Natural killer cell treated with Interleukin-12 subunit alpha and Interleukin-12 subunit beta and Interleukin-15 and Interleukin-18, amount 100 ng/mL, for 72 hours (primary cell): ENCODE measurements around the gene NTM. TPM values are rescaled to one million over a fixed set of nuclear protein-coding genes. Genes with fewer than 3 reads are reported as not detected.

Source experiments
- ATAC-seq, 2 donors: fragments of 150-1000 bp; cut with Tn5 transposase in 1 of 2; sonication (Bioruptor Pico), chemical (Tn5 transposase) in 1 of 2; 2 replicates each; pipeline ENCODE4 v1.10.0; 2021
- DNase-seq: peaks from one replicate; pipeline ENCODE4 v3.0.0; 2022; ENCODE audit warnings: low spot score
- H3K27ac Mint-ChIP-seq, 2 donors: 1 replicate in 1 of 2; 2 replicates in 1 of 2; pipeline ENCODE4 v1.8.0; 2022; ENCODE audit warnings: mixed read lengths in 2 of 2, mild to moderate bottlenecking in 1 of 2, moderate library complexity in 1 of 2
- H3K27me3 Mint-ChIP-seq, 2 donors: 1 replicate in 1 of 2; 2 replicates in 1 of 2; pipeline ENCODE4 v1.8.0; 2022; ENCODE audit warnings: mixed read lengths in 2 of 2
- H3K36me3 Mint-ChIP-seq: one replicate; pipeline ENCODE4 v1.8.0; 2022; ENCODE audit warnings: mixed read lengths
- H3K4me1 Mint-ChIP-seq, 2 donors: 1 replicate in 1 of 2; 2 replicates in 1 of 2; pipeline ENCODE4 v1.8.0; 2022; ENCODE audit warnings: low read depth in 2 of 2, mixed read lengths in 2 of 2, mild to moderate bottlenecking in 1 of 2
- H3K4me3 Mint-ChIP-seq: one replicate; pipeline ENCODE4 v1.8.0; 2022; ENCODE audit warnings: mixed read lengths
- H3K9me3 Mint-ChIP-seq: 2 replicates; pipeline ENCODE4 v1.8.0; 2022; ENCODE audit warnings: mixed read lengths
- total RNA-seq, 2 donors: library from RNA; stranded (reverse); gene quantifications; one replicate each; pipeline ENCODE4 v1.2.3, GENCODE V29; 2022

NTM gene
- total RNA-seq, 2 donors from 2014 or later: not detected

- ATAC-seq: peak in 1 of 2 donors; percentile 22
- no peaks in the 10 kb centered on the region for H3K36me3 Mint-ChIP-seq
- H3K27ac Mint-ChIP-seq: no peak overlapping the region
- H3K4me1 Mint-ChIP-seq: no peaks in the 10 kb centered on the region
- DNase-seq: no peak
- no peak overlapping the region for H3K4me3 Mint-ChIP-seq
- no peaks in the 10 kb centered on the region for H3K27me3 Mint-ChIP-seq
- H3K9me3 Mint-ChIP-seq: peaks cover 6% of the 10 kb centered on the region
These were observed 78.9 kb downstream of the NTM start for GRCh38 chr11:131449036-131450019.

- H3K9me3 Mint-ChIP-seq: peaks cover 4% of the 10 kb centered on the region
- H3K4me1 Mint-ChIP-seq: no peaks in the 10 kb centered on the region
- no peak for DNase-seq
- no peak for ATAC-seq
- H3K4me3 Mint-ChIP-seq: no peak overlapping the region
- no peaks in the 10 kb centered on the region for H3K36me3 Mint-ChIP-seq
- H3K27me3 Mint-ChIP-seq: peaks cover 4 to 8% of the 10 kb centered on the region in 2 donors
- H3K27ac Mint-ChIP-seq: no peak overlapping the region
These were observed 84.1 kb downstream of the NTM start for GRCh38 chr11:131454490-131454889.

- Mint-ChIP-seq H3K4me1 (no peaks in the 10 kb centered on the region), H3K27me3 (peaks cover 4 to 8% of the 10 kb centered on the region in 2 donors), H3K4me3 (no peak overlapping the region), H3K9me3 (peaks cover 4% of the 10 kb centered on the region), H3K27ac (no peak overlapping the region), H3K36me3 (no peaks in the 10 kb centered on the region)
- DNase-seq (no peak), ATAC-seq (no peak)
These were observed 84.6 kb downstream of the NTM start for GRCh38 chr11:131454989-131455388.

GRCh38 chr11:131455843-131456704 is 85.7 kb downstream of the NTM start:
- Mint-ChIP-seq H3K27me3 (peaks cover 4 to 9% of the 10 kb centered on the region in 2 donors), H3K9me3 (peaks cover 4% of the 10 kb centered on the region), H3K27ac (no peak overlapping the region), H3K4me3 (no peak overlapping the region), H3K4me1 (no peaks in the 10 kb centered on the region), H3K36me3 (no peaks in the 10 kb centered on the region)
- ATAC-seq (no peak), DNase-seq (no peak)

GRCh38 chr11:131457163-131457562 is 86.7 kb downstream of the NTM start:
- H3K36me3 Mint-ChIP-seq: no peaks in the 10 kb centered on the region
- no peak overlapping the region for H3K27ac Mint-ChIP-seq
- ATAC-seq (no peak), DNase-seq (no peak)
- peaks cover 4 to 15% of the 10 kb centered on the region in 2 donors for H3K27me3 Mint-ChIP-seq
- peaks cover 4% of the 10 kb centered on the region for H3K9me3 Mint-ChIP-seq
- no peaks in the 10 kb centered on the region for H3K4me1 Mint-ChIP-seq
- no peak overlapping the region for H3K4me3 Mint-ChIP-seq

GRCh38 chr11:131458421-131458820 is 88.0 kb downstream of the NTM start:
- no peak for DNase-seq
- no peaks in the 10 kb centered on the region for H3K36me3 Mint-ChIP-seq
- no peak overlapping the region for H3K27ac Mint-ChIP-seq
- no peak overlapping the region for H3K4me3 Mint-ChIP-seq
- H3K4me1 Mint-ChIP-seq: no peaks in the 10 kb centered on the region
- peaks cover 4% of the 10 kb centered on the region for H3K9me3 Mint-ChIP-seq
- ATAC-seq: no peak
- H3K27me3 Mint-ChIP-seq: peaks cover 4 to 17% of the 10 kb centered on the region in 2 donors

- no peaks in the 10 kb centered on the region for H3K4me1 Mint-ChIP-seq
- peaks cover 10 to 34% of the 10 kb centered on the region in 2 donors for H3K27me3 Mint-ChIP-seq
- DNase-seq: no peak
- no peak overlapping the region for H3K4me3 Mint-ChIP-seq
- H3K36me3 Mint-ChIP-seq: no peaks in the 10 kb centered on the region
- no peak for ATAC-seq
- peaks cover 4% of the 10 kb centered on the region for H3K9me3 Mint-ChIP-seq
- no peak overlapping the region for H3K27ac Mint-ChIP-seq
These were observed 90.5 kb downstream of the NTM start for GRCh38 chr11:131460931-131461330.

- Mint-ChIP-seq H3K4me3 (no peak overlapping the region), H3K27ac (no peak overlapping the region), H3K9me3 (no peaks in the 10 kb centered on the region), H3K4me1 (no peaks in the 10 kb centered on the region), H3K27me3 (peaks cover 7 to 30% of the 10 kb centered on the region in 2 donors), H3K36me3 (no peaks in the 10 kb centered on the region)
- ATAC-seq (no peak), DNase-seq (no peak)
These were observed 92.2 kb downstream of the NTM start for GRCh38 chr11:131462622-131463021.

GRCh38 chr11:131463162-131463561 is 92.7 kb downstream of the NTM start:
- no peak overlapping the region for H3K27ac Mint-ChIP-seq
- H3K4me1 Mint-ChIP-seq: no peaks in the 10 kb centered on the region
- no peaks in the 10 kb centered on the region for H3K36me3 Mint-ChIP-seq
- no peak for DNase-seq
- H3K9me3 Mint-ChIP-seq: no peaks in the 10 kb centered on the region
- no peak for ATAC-seq
- peaks cover 7 to 30% of the 10 kb centered on the region in 2 donors for H3K27me3 Mint-ChIP-seq
- no peak overlapping the region for H3K4me3 Mint-ChIP-seq

- H3K4me3 Mint-ChIP-seq: no peak overlapping the region
- no peaks in the 10 kb centered on the region for H3K36me3 Mint-ChIP-seq
- H3K9me3 Mint-ChIP-seq: no peaks in the 10 kb centered on the region
- peaks cover 7 to 30% of the 10 kb centered on the region in 2 donors for H3K27me3 Mint-ChIP-seq
- no peak overlapping the region for H3K27ac Mint-ChIP-seq
- ATAC-seq (no peak), DNase-seq (no peak)
- H3K4me1 Mint-ChIP-seq: no peaks in the 10 kb centered on the region
These were observed 93.4 kb downstream of the NTM start for GRCh38 chr11:131463649-131464425.

GRCh38 chr11:131464461-131464860 is 94.0 kb downstream of the NTM start:
- H3K27ac Mint-ChIP-seq: no peak overlapping the region
- H3K4me3 Mint-ChIP-seq: no peak overlapping the region
- H3K36me3 Mint-ChIP-seq: no peaks in the 10 kb centered on the region
- H3K9me3 Mint-ChIP-seq: no peaks in the 10 kb centered on the region
- no peaks in the 10 kb centered on the region for H3K4me1 Mint-ChIP-seq
- peaks cover 7 to 30% of the 10 kb centered on the region in 2 donors for H3K27me3 Mint-ChIP-seq
- ATAC-seq (no peak), DNase-seq (no peak)

GRCh38 chr11:131465039-131465438 is 94.6 kb downstream of the NTM start:
- ATAC-seq (no peak), DNase-seq (no peak)
- H3K4me1 Mint-ChIP-seq: no peaks in the 10 kb centered on the region
- no peaks in the 10 kb centered on the region for H3K36me3 Mint-ChIP-seq
- no peaks in the 10 kb centered on the region for H3K9me3 Mint-ChIP-seq
- peaks cover 7 to 30% of the 10 kb centered on the region in 2 donors for H3K27me3 Mint-ChIP-seq
- no peak overlapping the region for H3K27ac Mint-ChIP-seq
- no peak overlapping the region for H3K4me3 Mint-ChIP-seq

- peaks cover 7 to 30% of the 10 kb centered on the region in 2 donors for H3K27me3 Mint-ChIP-seq
- H3K27ac Mint-ChIP-seq: no peak overlapping the region
- no peak for DNase-seq
- no peaks in the 10 kb centered on the region for H3K9me3 Mint-ChIP-seq
- H3K4me3 Mint-ChIP-seq: no peak overlapping the region
- ATAC-seq: no peak
- H3K4me1 Mint-ChIP-seq: no peaks in the 10 kb centered on the region
- no peaks in the 10 kb centered on the region for H3K36me3 Mint-ChIP-seq
These were observed 95.3 kb downstream of the NTM start for GRCh38 chr11:131465746-131466145.
